Effector memory CD4-positive, alpha-beta T cell (primary cell): Measurements from ENCODE around the gene CELF2.

Source experiments
- DNase-seq, 3 donors: peaks; one replicate each; pipeline ENCODE4 v3.0.0-alpha.2; 2020
- H3K27ac ChIP-seq: 2 replicates; pipeline ENCODE4 v1.7.0; 2013; ENCODE audit warnings: mild to moderate bottlenecking, low read length, moderate library complexity; ENCODE audit not compliant: insufficient read depth, poor library complexity, severe bottlenecking
- H3K27me3 ChIP-seq: replicated peaks from 2 replicates; pipeline ENCODE4 v1.7.0; 2013; ENCODE audit warnings: mild to moderate bottlenecking, low read length; ENCODE audit not compliant: insufficient read depth, control insufficient read depth, poor library complexity, severe bottlenecking
- H3K36me3 ChIP-seq: 2 replicates; pipeline ENCODE4 v1.7.0; 2013; ENCODE audit warnings: mild to moderate bottlenecking, low read length, moderate library complexity; ENCODE audit not compliant: control insufficient read depth, insufficient read depth
- H3K4me1 ChIP-seq: 2 replicates; pipeline ENCODE4 v1.7.0; 2013; ENCODE audit warnings: low read length, mild to moderate bottlenecking; ENCODE audit not compliant: control insufficient read depth, insufficient read depth, poor library complexity, severe bottlenecking
- H3K4me3 ChIP-seq: 2 replicates; pipeline ENCODE4 v1.7.0; 2013; ENCODE audit warnings: low read length, low read depth, mild to moderate bottlenecking; ENCODE audit not compliant: insufficient read depth, poor library complexity, severe bottlenecking
- H3K9me3 ChIP-seq: 2 replicates; pipeline ENCODE4 v1.7.0; 2013; ENCODE audit warnings: mild to moderate bottlenecking, low read length, moderate library complexity; ENCODE audit not compliant: control insufficient read depth

CELF2 gene

DNA sequence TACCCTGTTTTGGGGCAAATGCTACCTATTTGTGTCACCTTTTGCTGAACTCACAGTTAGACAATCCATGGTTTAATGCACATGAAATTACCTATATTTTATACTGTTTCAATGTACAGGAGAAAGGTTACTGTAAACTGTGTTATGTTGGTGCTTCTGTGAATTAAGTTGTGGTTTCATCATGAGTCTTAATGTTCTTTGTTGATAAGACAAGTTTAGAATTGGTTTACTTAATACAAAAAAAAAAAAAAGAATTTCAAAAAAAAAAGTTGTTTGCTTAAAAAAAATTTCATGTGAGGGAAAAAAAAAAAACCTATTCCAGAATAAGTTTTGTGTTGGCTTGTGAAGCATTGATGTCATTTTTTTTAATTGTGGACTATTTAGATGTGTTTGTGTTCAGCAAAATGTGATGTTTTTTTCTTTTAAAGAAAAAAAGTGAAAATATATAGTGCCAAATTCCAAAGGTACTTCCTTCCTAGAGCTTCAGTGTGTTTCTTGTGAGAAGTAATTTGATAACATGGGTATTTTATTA lies 313.4 kb downstream of the CELF2 start:
- no peaks in the 10 kb centered on the region for H3K27me3 ChIP-seq
- H3K4me1 ChIP-seq, result no peaks in the 10 kb centered on the region
- H3K4me3 ChIP-seq, result no peak overlapping the region
- H3K36me3 ChIP-seq, result peaks cover 82% of the 10 kb centered on the region
- no peak overlapping the region for H3K27ac ChIP-seq
- no peaks in the 10 kb centered on the region for H3K9me3 ChIP-seq
- DNase-seq, result no peak

DNA sequence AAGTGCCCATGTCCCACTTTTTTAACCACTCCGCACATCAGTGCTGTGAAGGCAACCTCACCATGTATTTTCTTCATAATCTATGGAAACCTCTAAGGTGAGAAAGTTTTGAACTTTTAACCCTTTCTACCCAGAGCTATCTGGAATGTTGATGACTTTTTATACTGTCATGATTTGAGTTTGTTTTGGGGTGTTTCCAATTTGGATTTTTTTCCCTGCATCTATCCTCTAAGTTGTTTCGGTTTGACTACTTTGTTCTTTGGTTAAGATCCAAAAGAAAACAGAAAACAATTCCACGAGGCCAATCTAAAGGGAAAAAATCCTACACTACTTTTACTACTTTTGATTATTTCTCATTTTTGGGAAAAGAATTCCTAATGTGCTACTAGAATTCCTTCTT lies 314.1 kb downstream of the CELF2 start:
- no peak for DNase-seq
- Histone ChIP-seq H3K4me3 (no peak overlapping the region), H3K36me3 (peaks cover 82% of the 10 kb centered on the region), H3K9me3 (no peaks in the 10 kb centered on the region), H3K27me3 (no peaks in the 10 kb centered on the region), H3K27ac (no peak overlapping the region), H3K4me1 (no peaks in the 10 kb centered on the region)

DNA sequence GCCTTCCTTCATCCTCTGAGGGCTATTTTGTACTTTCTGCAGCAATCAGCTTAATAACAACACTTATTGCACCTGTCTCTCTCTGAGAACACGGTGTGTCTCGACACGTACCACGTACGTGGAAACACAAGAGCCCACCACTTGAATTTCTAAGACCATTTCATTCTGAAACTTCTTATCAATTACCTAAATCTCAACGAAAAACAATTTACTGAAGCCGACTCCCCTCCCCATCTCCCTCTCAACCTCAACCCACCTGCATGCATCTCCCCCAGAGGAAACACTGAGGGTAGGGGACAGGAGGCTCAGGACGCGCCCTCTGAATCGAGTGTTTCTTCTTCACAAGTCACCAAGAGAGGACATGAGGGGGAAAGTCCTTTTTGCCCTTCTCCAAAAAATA lies 315.2 kb downstream of the CELF2 start:
- peak overlapping the region; percentile 5 for H3K27ac ChIP-seq
- no peak overlapping the region for H3K4me3 ChIP-seq
- peaks cover 71% of the 10 kb centered on the region for H3K36me3 ChIP-seq

DNA sequence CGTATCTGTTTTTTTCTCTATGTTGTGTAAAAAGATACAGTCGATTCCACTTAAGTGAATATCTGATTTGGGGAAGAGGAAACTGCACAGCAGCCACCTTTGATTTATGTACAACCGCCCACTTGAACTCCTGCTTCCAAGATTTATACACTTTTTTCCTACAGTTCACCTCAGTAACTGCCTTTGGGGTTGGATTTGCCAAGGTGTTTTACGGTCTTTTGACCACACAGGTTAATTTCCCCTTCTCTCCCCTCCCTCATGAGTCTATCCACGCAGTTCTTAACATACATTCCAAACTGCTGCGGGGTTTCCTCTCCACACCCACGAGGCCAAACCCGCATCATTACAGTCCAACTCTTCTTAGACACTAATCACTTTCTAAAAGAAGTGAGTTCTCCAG lies 316.8 kb downstream of the CELF2 start:
- Histone ChIP-seq H3K36me3 (peaks cover 55% of the 10 kb centered on the region), H3K4me3 (no peak overlapping the region), H3K27me3 (no peaks in the 10 kb centered on the region), H3K27ac (no peak overlapping the region), H3K9me3 (no peaks in the 10 kb centered on the region), H3K4me1 (no peaks in the 10 kb centered on the region)
- no peak for DNase-seq

More for the DNA sequence above, 315.2 kb downstream of the CELF2 start:
- no peaks in the 10 kb centered on the region for H3K27me3 ChIP-seq
- no peaks in the 10 kb centered on the region for H3K4me1 ChIP-seq
- H3K9me3 ChIP-seq, result no peaks in the 10 kb centered on the region
- no peak for DNase-seq

DNA sequence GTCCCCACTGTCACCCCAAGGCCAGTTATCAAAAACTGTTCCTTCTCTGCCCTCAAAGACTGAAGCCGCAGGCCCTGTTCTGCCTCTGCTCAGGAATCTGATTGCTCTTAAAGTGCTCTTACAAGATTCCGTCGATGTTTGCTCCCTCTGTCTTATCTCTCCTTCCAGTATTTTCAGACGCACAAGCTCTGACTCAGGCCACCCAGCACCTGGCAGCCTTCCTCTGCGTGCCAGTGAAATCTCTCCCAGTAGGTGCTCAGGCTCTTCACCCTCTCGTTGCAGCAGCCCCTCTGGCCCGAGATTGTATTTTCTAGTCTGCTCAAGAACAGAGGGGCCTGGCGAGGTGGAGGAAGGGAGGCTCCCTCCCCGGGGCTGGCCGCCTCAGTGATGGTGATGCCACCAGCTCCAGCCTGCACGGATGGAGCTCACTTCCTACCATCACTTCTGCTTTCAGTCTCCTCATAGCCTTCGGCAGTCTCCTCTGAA lies 317.5 kb downstream of the CELF2 start:
- Histone ChIP-seq H3K27me3 (no peaks in the 10 kb centered on the region), H3K4me3 (no peak overlapping the region), H3K27ac (no peak overlapping the region), H3K4me1 (no peaks in the 10 kb centered on the region), H3K9me3 (no peaks in the 10 kb centered on the region), H3K36me3 (peaks cover 49% of the 10 kb centered on the region)
- no peak for DNase-seq

DNA sequence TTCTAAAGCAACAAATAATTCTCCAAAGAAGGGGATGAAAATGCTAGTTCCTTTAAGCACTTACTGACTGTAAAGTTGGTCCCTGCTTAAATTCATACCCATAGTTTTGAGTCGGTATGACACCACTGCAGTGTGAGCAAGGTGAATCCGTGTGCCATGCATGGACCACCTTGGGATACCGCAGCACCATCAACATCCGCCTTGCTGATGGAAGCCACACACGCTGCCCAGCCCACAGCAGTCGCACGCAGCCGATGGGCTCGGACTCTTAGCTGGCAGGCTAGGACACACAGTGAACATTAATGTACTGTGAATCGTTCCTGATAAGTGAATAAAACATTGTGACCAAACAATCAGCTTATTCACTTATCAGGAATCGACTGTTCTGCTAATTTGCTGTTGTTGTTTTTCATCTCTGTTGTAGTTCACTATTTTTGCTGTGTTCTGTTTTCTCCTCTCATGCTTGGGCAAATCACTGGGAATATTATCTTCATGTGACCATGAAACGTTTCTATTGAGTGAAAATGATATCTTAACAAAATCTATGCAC lies 318.3 kb downstream of the CELF2 start:
- no peak for DNase-seq
- Histone ChIP-seq H3K27me3 (no peaks in the 10 kb centered on the region), H3K36me3 (peaks cover 42% of the 10 kb centered on the region), H3K27ac (no peak overlapping the region), H3K4me1 (no peaks in the 10 kb centered on the region), H3K4me3 (no peak overlapping the region), H3K9me3 (no peaks in the 10 kb centered on the region)

DNA sequence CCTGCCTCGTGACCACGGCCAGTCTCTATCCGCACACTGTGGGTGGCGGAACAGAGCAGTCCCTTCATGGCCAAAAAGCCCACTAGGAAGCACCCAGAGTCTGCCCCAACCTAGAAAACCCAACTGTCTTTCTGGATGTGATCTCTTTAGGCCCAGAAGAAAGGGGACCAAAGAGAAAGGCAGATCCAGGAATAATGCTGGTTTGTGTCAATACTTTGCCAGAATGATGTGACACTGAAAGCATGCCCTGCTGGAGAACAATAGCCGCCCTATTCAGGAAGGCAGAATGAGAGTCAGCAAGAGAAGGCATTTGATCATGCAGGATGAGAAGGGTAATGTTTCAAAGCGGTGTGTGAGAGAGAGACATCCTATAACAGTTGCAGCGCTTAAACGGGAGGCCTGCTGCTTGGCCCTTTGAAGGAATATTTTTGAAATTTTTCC lies 319.1 kb downstream of the CELF2 start:
- H3K9me3 ChIP-seq, result no peaks in the 10 kb centered on the region
- H3K4me1 ChIP-seq, result no peaks in the 10 kb centered on the region
- no peak overlapping the region for H3K4me3 ChIP-seq
- no peaks in the 10 kb centered on the region for H3K27me3 ChIP-seq
- H3K27ac ChIP-seq, result no peak overlapping the region
- no peak for DNase-seq
- peaks cover 38% of the 10 kb centered on the region for H3K36me3 ChIP-seq

DNA sequence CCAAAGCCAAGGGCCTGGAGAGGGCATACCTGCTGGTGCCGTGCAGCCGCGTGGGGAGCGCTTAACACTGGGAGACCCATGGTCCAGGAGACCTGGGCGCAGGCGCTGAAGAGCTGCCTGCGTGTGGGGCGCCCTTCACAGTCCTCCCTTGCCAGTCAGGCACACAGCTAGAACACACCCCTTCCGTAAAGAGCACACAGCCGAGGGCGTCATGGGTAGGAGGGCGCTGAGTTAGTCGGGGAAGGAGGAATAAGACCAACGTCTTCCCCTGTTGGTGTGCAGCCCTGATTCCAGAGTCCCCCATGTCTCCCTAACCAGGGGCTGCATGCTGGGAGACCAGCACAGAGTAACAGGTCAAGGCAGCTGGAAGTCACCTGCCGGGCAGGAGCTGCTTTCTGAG lies 319.8 kb downstream of the CELF2 start:
- Histone ChIP-seq H3K9me3 (no peaks in the 10 kb centered on the region), H3K36me3 (peaks cover 30% of the 10 kb centered on the region), H3K4me3 (no peak overlapping the region), H3K4me1 (no peaks in the 10 kb centered on the region), H3K27ac (no peak overlapping the region), H3K27me3 (no peaks in the 10 kb centered on the region)
- no peak for DNase-seq

DNA sequence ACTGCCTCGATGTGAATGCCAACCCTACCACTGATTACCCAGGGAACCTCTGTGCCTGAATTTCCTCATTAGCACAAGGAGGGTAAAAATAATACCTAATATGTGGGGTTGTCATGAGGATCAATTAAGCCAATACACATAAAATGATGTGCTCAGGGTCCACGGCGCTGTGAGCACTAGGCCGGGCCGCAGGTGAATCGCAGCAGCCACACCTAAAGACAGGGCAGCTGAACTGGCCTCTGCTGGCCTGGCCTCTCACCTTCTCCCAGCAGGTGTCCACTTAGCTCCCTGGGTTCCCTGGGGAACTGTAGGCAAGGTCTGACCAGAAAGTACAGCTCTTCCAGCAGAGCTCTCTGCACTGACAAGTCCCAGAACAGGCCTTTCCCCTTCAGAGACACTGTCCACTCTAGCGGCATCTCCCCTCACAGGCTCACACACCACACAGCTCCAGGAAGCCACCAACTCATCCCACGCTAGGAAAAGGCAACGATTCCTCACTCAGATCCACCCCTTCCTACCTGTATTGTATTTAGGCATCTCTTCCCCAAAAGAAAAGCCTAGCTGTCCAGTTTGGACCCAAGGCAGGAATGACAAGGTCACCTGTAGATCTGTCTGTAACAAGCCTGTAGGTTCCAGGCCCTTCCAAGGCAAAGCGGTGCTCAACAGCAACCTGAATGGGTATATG lies 320.6 kb downstream of the CELF2 start:
- Histone ChIP-seq H3K9me3 (no peaks in the 10 kb centered on the region), H3K27me3 (no peaks in the 10 kb centered on the region), H3K36me3 (peaks cover 23% of the 10 kb centered on the region), H3K4me3 (no peak overlapping the region), H3K4me1 (no peaks in the 10 kb centered on the region), H3K27ac (no peak overlapping the region)
- DNase-seq, result no peak

DNA sequence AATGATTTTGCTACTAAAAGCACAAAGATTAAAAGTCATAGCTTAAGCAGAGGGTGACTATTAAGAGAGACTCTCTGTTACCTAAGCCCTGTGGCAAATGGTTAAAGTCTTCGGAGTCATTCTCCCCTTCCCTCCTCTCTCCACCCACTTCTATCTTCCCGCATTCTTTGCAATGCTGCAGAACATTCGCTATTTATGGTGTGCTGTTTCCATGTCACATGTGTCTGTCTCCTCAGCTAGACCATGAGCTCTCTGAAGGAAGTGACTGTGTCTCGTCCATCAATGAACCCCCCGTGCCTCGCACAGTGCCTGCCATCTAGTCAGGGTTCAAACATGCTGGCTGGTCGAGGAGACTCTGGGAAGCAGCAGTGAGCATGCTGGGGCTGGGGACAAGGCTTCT lies 321.3 kb downstream of the CELF2 start:
- H3K27ac ChIP-seq, result no peak overlapping the region
- H3K27me3 ChIP-seq, result no peaks in the 10 kb centered on the region
- H3K36me3 ChIP-seq, result peaks cover 19% of the 10 kb centered on the region
- no peaks in the 10 kb centered on the region for H3K9me3 ChIP-seq
- no peaks in the 10 kb centered on the region for H3K4me1 ChIP-seq
- DNase-seq, result no peak
- H3K4me3 ChIP-seq, result no peak overlapping the region
